WTC11 (cell line): ENCODE measurements around the gene XIRP2. TPM values are rescaled to one million over a fixed set of nuclear protein-coding genes. Genes with fewer than 3 reads are reported as not detected.

Source experiments
- CREB1 ChIP-seq: sonication (generic); formaldehyde crosslinking; IDR thresholded peaks from 2 replicates; pipeline ENCODE4 v1.8.0; 2023; ENCODE audit warnings: mild to moderate bottlenecking, missing genetic modification reagents
- CREM ChIP-seq: sonication (generic); formaldehyde crosslinking; IDR thresholded peaks from 2 replicates; pipeline ENCODE4 v1.8.1; 2022; ENCODE audit warnings: mild to moderate bottlenecking, missing genetic modification reagents, moderate library complexity
- SP1 ChIP-seq: sonication (generic); formaldehyde crosslinking; conservative IDR thresholded peaks from 2 replicates; pipeline ENCODE4 v1.8.1; 2022; ENCODE audit warnings: missing genetic modification reagents
- ZNF219 ChIP-seq: sonication (generic); formaldehyde crosslinking; IDR thresholded peaks from 2 replicates; pipeline ENCODE4 v1.8.0; 2023; ENCODE audit warnings: missing genetic modification reagents, mild to moderate bottlenecking, borderline replicate concordance
- total RNA-seq: library from RNA; stranded (reverse); gene quantifications from 3 replicates; pipeline ENCODE4 v1.2.3, GENCODE V29; 2021
- TF ChIP-seq, protein P1 (sequence below): sonication (generic); formaldehyde crosslinking; IDR thresholded peaks from 2 replicates; pipeline ENCODE4 v1.8.0; 2023; ENCODE audit warnings: missing genetic modification reagents, mild to moderate bottlenecking, borderline replicate concordance
- TF ChIP-seq, protein P2 (sequence below): sonication (generic); formaldehyde crosslinking; IDR thresholded peaks from 2 replicates; pipeline ENCODE4 v1.8.1; 2023; ENCODE audit warnings: mild to moderate bottlenecking, missing genetic modification reagents, borderline replicate concordance
- TF ChIP-seq, protein P3 (sequence below): sonication (generic); formaldehyde crosslinking; IDR thresholded peaks from 2 replicates; pipeline ENCODE4 v1.8.0; 2022; ENCODE audit warnings: mild to moderate bottlenecking, missing genetic modification reagents
- TF ChIP-seq, protein P4 (sequence below): sonication (generic); formaldehyde crosslinking; IDR thresholded peaks from 2 replicates; pipeline ENCODE4 v1.8.0; 2023; ENCODE audit warnings: mild to moderate bottlenecking, missing genetic modification reagents
- TF ChIP-seq, protein P5 (sequence below): sonication (generic); formaldehyde crosslinking; IDR thresholded peaks from 2 replicates; pipeline ENCODE4 v1.8.0; 2022; ENCODE audit warnings: mild to moderate bottlenecking, missing genetic modification reagents

The XIRP2 gene
- total RNA-seq, 1 experiment from 2014 or later, result 0.87 TPM

DNA sequence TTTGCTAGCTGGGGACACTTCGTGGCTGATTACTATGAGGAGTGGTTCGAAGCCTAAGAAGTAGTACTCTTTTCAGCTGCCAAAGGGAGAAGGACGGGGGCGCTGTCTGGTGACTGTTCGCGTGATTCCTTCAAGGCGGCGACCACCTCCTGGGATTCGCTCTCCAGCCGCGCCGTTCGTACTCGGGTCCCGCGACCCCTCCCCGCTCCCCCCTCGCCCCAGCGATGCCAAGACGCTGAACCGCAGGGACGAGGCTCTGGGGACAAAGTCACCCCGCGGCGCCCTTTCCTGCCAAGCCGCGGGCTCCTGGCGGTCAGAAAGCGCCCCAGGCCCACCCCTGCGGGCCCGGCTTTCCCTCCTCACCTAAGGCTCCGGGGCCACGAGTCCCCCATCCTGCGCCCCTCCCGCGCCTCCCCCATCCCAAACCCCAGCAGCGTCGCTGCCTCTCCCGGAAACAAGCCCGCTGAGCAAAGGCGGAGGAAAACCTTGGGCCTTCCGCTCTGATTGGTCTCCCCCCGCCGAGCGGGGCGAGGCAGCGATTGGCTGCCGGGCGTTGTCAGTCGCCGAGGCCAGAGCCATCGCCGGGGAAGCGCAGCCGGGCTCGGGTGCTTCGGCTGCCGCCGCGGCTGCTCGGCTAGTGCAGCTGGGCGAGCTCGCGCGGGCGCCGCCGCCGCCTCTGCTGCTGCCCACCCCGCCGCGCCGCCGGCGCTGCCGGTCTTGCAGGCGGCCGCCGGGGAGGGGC lies 404.3 kb downstream of the XIRP2 start, which contains the start of gene B3GALT1 (continued):
- TF ChIP-seq, protein P1, sequence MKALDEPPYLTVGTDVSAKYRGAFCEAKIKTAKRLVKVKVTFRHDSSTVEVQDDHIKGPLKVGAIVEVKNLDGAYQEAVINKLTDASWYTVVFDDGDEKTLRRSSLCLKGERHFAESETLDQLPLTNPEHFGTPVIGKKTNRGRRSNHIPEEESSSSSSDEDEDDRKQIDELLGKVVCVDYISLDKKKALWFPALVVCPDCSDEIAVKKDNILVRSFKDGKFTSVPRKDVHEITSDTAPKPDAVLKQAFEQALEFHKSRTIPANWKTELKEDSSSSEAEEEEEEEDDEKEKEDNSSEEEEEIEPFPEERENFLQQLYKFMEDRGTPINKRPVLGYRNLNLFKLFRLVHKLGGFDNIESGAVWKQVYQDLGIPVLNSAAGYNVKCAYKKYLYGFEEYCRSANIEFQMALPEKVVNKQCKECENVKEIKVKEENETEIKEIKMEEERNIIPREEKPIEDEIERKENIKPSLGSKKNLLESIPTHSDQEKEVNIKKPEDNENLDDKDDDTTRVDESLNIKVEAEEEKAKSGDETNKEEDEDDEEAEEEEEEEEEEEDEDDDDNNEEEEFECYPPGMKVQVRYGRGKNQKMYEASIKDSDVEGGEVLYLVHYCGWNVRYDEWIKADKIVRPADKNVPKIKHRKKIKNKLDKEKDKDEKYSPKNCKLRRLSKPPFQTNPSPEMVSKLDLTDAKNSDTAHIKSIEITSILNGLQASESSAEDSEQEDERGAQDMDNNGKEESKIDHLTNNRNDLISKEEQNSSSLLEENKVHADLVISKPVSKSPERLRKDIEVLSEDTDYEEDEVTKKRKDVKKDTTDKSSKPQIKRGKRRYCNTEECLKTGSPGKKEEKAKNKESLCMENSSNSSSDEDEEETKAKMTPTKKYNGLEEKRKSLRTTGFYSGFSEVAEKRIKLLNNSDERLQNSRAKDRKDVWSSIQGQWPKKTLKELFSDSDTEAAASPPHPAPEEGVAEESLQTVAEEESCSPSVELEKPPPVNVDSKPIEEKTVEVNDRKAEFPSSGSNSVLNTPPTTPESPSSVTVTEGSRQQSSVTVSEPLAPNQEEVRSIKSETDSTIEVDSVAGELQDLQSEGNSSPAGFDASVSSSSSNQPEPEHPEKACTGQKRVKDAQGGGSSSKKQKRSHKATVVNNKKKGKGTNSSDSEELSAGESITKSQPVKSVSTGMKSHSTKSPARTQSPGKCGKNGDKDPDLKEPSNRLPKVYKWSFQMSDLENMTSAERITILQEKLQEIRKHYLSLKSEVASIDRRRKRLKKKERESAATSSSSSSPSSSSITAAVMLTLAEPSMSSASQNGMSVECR, result peak; percentile 48; the same call in 1 of the 2 replicates
- TF ChIP-seq, protein P2, sequence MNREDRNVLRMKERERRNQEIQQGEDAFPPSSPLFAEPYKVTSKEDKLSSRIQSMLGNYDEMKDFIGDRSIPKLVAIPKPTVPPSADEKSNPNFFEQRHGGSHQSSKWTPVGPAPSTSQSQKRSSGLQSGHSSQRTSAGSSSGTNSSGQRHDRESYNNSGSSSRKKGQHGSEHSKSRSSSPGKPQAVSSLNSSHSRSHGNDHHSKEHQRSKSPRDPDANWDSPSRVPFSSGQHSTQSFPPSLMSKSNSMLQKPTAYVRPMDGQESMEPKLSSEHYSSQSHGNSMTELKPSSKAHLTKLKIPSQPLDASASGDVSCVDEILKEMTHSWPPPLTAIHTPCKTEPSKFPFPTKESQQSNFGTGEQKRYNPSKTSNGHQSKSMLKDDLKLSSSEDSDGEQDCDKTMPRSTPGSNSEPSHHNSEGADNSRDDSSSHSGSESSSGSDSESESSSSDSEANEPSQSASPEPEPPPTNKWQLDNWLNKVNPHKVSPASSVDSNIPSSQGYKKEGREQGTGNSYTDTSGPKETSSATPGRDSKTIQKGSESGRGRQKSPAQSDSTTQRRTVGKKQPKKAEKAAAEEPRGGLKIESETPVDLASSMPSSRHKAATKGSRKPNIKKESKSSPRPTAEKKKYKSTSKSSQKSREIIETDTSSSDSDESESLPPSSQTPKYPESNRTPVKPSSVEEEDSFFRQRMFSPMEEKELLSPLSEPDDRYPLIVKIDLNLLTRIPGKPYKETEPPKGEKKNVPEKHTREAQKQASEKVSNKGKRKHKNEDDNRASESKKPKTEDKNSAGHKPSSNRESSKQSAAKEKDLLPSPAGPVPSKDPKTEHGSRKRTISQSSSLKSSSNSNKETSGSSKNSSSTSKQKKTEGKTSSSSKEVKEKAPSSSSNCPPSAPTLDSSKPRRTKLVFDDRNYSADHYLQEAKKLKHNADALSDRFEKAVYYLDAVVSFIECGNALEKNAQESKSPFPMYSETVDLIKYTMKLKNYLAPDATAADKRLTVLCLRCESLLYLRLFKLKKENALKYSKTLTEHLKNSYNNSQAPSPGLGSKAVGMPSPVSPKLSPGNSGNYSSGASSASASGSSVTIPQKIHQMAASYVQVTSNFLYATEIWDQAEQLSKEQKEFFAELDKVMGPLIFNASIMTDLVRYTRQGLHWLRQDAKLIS, result no peak
- TF ChIP-seq, protein P3, sequence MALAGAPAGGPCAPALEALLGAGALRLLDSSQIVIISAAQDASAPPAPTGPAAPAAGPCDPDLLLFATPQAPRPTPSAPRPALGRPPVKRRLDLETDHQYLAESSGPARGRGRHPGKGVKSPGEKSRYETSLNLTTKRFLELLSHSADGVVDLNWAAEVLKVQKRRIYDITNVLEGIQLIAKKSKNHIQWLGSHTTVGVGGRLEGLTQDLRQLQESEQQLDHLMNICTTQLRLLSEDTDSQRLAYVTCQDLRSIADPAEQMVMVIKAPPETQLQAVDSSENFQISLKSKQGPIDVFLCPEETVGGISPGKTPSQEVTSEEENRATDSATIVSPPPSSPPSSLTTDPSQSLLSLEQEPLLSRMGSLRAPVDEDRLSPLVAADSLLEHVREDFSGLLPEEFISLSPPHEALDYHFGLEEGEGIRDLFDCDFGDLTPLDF (CRISPR knock-in tag), result 0 out of 2 replicates have a peak, but pooled peaks have one; percentile 38
- TF ChIP-seq CREB1 (CRISPR knock-in tag), result 0 out of 2 replicates have a peak, but pooled peaks have one; percentile 72
- TF ChIP-seq ZNF219 (CRISPR knock-in tag), result peak; percentile 61; the same call in 1 of the 2 replicates
- TF ChIP-seq, protein P4, sequence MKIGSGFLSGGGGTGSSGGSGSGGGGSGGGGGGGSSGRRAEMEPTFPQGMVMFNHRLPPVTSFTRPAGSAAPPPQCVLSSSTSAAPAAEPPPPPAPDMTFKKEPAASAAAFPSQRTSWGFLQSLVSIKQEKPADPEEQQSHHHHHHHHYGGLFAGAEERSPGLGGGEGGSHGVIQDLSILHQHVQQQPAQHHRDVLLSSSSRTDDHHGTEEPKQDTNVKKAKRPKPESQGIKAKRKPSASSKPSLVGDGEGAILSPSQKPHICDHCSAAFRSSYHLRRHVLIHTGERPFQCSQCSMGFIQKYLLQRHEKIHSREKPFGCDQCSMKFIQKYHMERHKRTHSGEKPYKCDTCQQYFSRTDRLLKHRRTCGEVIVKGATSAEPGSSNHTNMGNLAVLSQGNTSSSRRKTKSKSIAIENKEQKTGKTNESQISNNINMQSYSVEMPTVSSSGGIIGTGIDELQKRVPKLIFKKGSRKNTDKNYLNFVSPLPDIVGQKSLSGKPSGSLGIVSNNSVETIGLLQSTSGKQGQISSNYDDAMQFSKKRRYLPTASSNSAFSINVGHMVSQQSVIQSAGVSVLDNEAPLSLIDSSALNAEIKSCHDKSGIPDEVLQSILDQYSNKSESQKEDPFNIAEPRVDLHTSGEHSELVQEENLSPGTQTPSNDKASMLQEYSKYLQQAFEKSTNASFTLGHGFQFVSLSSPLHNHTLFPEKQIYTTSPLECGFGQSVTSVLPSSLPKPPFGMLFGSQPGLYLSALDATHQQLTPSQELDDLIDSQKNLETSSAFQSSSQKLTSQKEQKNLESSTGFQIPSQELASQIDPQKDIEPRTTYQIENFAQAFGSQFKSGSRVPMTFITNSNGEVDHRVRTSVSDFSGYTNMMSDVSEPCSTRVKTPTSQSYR (CRISPR knock-in tag), result peak; percentile 78
- TF ChIP-seq CREM, result peak; percentile 24; the same call in 1 of the 2 replicates
- peak; percentile 81 for TF ChIP-seq SP1 (CRISPR knock-in tag)
- TF ChIP-seq, protein P5, sequence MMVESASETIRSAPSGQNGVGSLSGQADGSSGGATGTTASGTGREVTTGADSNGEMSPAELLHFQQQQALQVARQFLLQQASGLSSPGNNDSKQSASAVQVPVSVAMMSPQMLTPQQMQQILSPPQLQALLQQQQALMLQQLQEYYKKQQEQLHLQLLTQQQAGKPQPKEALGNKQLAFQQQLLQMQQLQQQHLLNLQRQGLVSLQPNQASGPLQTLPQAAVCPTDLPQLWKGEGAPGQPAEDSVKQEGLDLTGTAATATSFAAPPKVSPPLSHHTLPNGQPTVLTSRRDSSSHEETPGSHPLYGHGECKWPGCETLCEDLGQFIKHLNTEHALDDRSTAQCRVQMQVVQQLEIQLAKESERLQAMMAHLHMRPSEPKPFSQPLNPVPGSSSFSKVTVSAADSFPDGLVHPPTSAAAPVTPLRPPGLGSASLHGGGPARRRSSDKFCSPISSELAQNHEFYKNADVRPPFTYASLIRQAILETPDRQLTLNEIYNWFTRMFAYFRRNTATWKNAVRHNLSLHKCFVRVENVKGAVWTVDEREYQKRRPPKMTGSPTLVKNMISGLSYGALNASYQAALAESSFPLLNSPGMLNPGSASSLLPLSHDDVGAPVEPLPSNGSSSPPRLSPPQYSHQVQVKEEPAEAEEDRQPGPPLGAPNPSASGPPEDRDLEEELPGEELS (CRISPR knock-in tag), result peak; percentile 59; the same call in 1 of the 2 replicates
